ENCODE measurements around the gene LMOD2. TPM values are rescaled to one million over a fixed set of nuclear protein-coding genes. Genes with fewer than 3 reads are reported as not detected.

LMOD2 gene, protein sequence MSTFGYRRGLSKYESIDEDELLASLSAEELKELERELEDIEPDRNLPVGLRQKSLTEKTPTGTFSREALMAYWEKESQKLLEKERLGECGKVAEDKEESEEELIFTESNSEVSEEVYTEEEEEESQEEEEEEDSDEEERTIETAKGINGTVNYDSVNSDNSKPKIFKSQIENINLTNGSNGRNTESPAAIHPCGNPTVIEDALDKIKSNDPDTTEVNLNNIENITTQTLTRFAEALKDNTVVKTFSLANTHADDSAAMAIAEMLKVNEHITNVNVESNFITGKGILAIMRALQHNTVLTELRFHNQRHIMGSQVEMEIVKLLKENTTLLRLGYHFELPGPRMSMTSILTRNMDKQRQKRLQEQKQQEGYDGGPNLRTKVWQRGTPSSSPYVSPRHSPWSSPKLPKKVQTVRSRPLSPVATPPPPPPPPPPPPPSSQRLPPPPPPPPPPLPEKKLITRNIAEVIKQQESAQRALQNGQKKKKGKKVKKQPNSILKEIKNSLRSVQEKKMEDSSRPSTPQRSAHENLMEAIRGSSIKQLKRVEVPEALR
- not detected for total RNA-seq

DNA sequence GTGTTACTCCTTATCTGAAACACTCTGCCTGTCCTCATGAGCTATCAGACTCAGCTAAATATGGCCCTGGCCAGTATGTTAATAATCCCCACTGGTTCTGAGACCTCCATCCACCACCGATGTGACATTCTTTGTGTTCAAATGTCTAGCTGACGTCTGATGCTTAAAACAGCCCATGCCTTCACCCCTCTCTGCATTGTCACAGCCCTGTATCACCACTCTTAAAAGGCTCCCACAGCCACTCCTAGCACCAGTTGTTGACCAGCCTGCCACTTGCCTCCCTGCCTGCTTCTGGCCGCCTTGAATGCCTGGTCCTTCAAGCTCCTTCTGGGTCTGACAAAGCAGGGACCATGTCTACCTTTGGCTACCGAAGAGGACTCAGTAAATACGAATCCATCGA lies at the start of gene LMOD2:
Gene LMOD2, plus strand, starts transcription at position 253 of the 400 bp plus-strand sequence. Its CDS starts 98 bp downstream, at position 351.
- H3K4me1 ChIP-seq = no peaks in the 10 kb centered on the region
- DNase-seq (ENCODE audit: low spot score in 2 of 2) = no peak
- no peak for TF ChIP-seq POLR2A (IDR thresholded peaks at IDR 0.05)
- no peak for TF ChIP-seq CTCF (IDR thresholded peaks at IDR 0.05)
- no peak for TF ChIP-seq POLR2AphosphoS5 (IDR thresholded peaks at IDR 0.05)
- peak within 1 kb of the TSS in 1 of 2 donors; percentile 43 for H3K27ac ChIP-seq
- H3K27me3 ChIP-seq = no peaks in the 10 kb centered on the region
- H3K9me3 ChIP-seq = no peaks in the 10 kb centered on the region
- no peaks in the 10 kb centered on the region for H3K36me3 ChIP-seq
- intact Hi-C loops (cut with DNase I; ENCODE audit: low total_unique reads) = no loop called here
- H3K4me3 ChIP-seq = no peak within 1 kb of the TSS

DNA sequence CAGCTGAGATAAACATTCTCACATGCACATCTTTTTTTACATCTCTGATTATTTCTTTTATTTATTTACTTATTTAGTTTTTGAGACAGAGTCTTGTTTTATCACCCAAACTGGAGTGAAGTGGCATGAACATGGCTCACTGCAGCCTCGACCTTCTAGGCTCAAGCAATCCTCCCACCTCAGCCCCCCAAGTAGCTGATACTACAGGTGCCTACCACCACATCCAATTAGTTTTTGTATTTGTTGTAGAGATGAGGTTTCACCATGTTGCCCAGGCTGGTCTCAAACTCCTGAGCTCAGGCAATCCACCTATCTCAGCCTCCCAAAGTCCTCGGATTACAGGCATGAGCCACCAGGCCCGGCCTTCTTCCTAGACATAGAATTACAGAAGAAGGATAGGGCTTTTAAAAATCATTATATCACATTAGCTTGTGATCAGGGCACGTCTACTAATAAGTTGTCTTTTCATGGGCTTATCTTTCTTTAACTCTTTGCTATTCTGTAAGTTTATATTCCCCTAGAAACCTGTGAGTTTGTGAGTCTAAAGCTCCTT lies 48.2 kb upstream of the LMOD2 start:
- Histone ChIP-seq H3K4me3 (no peak overlapping the region), H3K27me3 (no peaks in the 10 kb centered on the region), H3K4me1 (no peaks in the 10 kb centered on the region), H3K9me3 (no peaks in the 10 kb centered on the region), H3K27ac (no peak overlapping the region), H3K36me3 (no peaks in the 10 kb centered on the region)
- TF ChIP-seq POLR2A (IDR thresholded peaks at IDR 0.05) = no peak
- no peak for TF ChIP-seq POLR2AphosphoS5 (IDR thresholded peaks at IDR 0.05)
- no peak for TF ChIP-seq CTCF (IDR thresholded peaks at IDR 0.05)
- intact Hi-C loops (cut with DNase I; ENCODE audit: low total_unique reads) = no loop called here
- DNase-seq (ENCODE audit: low spot score in 2 of 2) = no peak

DNA sequence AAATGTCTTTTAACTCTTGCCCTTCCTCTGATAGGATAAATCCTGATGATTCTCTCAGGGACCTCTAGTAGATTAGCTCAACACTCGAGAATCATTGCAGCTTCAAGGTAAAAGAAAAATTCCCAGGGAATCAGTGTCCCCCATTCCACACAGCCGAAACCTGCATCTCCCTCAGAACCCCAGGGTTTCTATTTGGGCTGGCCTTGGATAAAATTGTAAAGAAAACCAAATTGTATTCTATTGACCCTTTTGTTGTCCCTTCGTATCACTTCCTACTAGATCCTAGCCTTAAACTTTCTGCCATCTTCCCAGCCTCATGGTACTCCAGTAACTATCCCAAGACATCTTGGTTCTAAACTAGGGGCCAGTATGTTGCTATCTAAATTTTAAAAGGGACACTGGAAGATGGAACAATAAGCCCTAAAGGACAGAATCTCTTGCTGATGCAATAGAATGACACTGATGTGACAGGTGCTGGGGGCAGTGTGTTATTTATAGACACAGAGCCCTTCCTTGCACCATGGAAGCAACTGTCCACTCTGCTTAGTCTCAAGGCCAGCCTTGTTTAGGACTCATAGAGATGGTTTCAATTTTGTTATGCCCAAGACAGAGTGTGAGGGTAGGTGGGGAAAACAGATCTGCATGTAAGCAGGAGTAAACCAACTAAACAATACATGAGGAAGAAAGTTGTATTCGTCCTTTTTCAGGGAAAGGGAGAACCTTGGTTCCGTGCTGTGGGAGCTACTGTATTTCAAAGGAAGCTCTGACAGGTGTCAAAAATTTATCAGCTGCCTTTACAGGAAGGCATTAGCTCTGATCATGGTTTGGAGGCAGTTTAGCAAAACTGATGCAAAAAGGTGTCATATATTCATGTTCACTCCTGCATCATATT lies 46.4 kb upstream of the LMOD2 start:
- Histone ChIP-seq H3K27me3 (no peaks in the 10 kb centered on the region), H3K4me1 (no peaks in the 10 kb centered on the region), H3K27ac (no peak overlapping the region), H3K4me3 (no peak overlapping the region), H3K9me3 (no peaks in the 10 kb centered on the region), H3K36me3 (no peaks in the 10 kb centered on the region)
- intact Hi-C loops (cut with DNase I; ENCODE audit: low total_unique reads) = no loop called here
- TF ChIP-seq POLR2A (IDR thresholded peaks at IDR 0.05) = no peak
- no peak for TF ChIP-seq POLR2AphosphoS5 (IDR thresholded peaks at IDR 0.05)
- TF ChIP-seq CTCF (IDR thresholded peaks at IDR 0.05) = no peak
- no peak for DNase-seq (ENCODE audit: low spot score in 2 of 2)

- H3K27ac ChIP-seq = no peak overlapping the region
- DNase-seq (ENCODE audit: low spot score in 2 of 2) = no peak
- no peak for TF ChIP-seq CTCF (IDR thresholded peaks at IDR 0.05)
- TF ChIP-seq POLR2A (IDR thresholded peaks at IDR 0.05) = no peak
- TF ChIP-seq POLR2AphosphoS5 (IDR thresholded peaks at IDR 0.05) = no peak
Observed at GRCh38 chr7:123609883-123610239, 45.8 kb upstream of the LMOD2 start.

More at GRCh38 chr7:123609883-123610239, 45.8 kb upstream of the LMOD2 start:
- intact Hi-C loops (cut with DNase I; ENCODE audit: low total_unique reads) = no loop called here
- Histone ChIP-seq H3K4me1 (no peaks in the 10 kb centered on the region), H3K4me3 (no peak overlapping the region), H3K36me3 (no peaks in the 10 kb centered on the region), H3K27me3 (no peaks in the 10 kb centered on the region), H3K9me3 (no peaks in the 10 kb centered on the region)
